GM19324 (cell line): ENCODE data around the gene FAM237A.

ENCODE experiments used
- ATAC-seq: cut with Tn5 transposase; IDR thresholded peaks from one replicate; pipeline ENCODE4 v1.9.1; 2021; ENCODE audit warnings: mild to moderate bottlenecking, moderate library complexity; ENCODE audit not compliant: unreplicated experiment, low FRiP score

FAM237A gene

DNA sequence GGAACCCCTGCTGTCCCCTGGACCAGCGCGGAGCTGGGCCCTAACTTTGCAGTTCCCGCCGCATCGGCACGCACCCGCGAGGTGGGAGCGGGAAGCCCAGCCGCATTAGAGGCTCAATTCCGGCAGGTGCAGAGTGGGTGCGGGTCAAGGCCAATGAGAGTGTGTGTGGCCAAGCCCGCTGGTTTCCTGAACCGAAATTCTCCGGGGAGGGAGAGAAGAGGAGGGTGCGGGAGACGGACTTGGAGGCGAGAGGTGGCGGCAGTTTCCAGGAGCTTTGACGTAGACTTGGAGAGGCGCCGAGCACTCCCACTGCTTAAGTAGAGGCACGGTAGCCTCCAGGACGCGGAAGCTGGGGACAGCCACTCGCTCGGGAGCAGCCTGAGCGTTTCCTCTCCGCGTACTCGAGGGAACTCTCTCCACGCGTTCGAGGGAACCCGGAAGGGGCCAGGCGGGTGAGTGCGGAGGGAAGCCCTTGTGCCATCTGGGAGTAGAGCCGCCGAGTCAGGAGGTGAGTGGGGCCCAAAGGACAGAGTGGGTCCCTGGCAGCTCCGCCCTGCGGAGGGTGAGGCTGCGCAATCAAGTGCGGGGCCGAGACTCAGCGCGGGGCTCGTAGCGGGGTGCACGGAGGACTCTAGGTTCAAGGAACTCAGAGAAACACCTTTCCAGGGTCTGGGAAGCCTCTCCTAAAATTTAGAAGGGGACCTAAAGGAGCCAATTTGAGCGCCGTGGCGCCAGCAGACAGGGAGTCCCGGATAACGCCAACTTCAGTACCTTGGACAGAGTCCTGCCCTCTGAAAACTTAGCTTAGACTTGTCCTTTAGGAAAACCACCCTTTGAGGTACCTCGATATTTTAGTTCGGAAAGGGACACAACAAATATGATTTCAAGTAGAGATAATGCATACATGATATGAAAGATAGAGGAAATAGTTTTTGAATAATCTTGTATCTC is at the start of gene FAM237A:
Gene FAM237A, plus strand, starts transcription at position 413 of the 951 bp plus-strand sequence. CDS start 1,750 bp downstream, outside the sequence.
- ATAC-seq: no peak

DNA sequence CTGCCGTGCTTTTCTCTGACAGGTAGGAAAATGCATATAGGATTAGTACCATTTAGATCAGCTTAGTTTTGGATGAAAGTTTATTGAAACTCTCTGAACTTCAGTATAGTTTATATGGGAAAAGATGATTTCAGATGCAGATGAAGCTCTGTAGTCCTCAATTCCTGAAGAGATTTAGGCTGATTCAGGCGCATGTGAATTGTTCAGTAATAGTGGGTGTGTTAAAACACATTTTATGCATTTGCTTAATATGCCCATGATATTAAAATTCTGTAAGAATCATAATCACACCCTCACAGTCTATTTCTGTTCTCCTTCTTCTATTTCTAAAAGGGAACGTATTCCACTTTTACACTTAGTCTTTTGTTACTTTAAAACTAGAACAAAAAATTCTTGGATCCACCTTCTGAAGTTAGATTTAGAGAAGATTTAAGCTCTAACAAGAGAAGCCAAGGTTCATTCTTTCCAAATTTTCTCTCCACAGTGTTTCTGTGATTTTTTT is 44.5 kb upstream of the FAM237A start:
- ATAC-seq: no peak

DNA sequence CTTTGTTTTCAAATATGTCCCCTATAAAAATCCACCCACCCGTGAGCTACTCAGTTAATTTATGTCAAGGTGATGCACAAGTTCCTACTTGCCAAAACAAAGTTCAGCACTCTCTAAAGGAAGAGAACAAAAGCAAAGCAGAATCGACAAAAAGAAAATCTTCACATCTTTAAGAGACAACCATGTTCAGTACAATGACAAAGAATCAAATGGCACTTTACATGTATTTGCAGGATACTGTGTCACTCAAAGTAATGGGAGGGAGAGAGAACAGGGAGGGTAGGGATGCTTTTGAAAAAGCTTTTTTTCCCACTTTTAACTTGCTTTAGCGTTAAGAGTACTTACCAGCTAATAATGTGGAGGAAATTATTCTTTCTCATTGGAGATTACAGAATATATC is 39.0 kb upstream of the FAM237A start:
- ATAC-seq: no peak

DNA sequence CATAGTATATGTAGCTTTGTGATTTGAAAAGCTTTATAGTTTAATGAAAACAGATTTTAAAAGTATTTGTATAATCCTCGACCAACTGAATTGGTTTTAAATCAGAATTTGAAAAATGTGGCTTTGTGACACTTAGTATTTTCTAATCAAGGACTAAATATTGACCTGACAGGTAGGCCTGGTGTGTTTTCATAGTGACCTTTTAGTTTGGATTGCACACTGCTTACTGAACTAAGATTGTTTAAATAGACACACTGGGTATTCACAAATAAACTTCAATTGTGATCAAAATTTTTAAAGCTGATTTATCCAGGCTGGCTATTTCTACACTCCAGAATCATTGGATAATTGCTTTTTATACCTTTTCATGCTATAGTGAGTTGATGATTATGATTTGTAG is 31.8 kb upstream of the FAM237A start:
- no peak for ATAC-seq

- ATAC-seq: no peak
These were observed 31.1 kb upstream of the FAM237A start for GRCh38 chr2:206611191-206611590.

- no peak for ATAC-seq
These were observed 30.6 kb upstream of the FAM237A start for GRCh38 chr2:206611736-206612135.

- no peak for ATAC-seq
These were observed 27.5 kb upstream of the FAM237A start for GRCh38 chr2:206614811-206615210.

DNA sequence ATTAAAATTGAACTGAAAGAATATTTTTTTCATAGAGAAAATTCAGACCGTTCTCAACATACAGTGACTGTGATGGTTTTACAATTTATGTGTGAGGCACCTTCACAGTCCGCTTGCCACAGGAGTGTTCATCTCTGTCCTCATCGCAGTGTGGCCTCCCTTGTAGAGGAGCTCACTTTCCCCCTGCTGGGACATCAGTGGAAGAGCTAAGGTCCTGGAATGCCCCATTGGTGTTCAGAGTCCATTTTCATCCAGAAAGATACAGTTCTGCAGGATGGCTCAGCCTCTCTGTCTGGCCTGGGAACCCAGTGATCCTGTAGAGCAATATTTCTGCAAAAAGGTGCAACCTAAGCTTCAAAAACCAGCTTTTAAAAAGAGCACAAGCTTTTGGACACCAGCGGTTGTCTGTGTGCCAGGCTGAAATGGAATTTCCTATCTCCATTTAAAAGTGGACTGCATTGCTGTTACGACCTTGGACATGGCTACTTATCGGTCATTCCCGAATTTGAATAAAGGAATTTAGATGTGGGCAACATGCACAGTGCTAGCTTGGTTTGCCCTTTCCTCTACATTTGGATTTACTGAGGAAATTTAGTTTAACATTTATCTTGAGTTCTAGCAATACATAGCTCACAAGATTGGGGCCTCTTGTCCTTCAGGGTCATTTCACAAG is 26.7 kb upstream of the FAM237A start:
- no peak for ATAC-seq

GRCh38 chr2:206616151-206616550 is 26.1 kb upstream of the FAM237A start:
- ATAC-seq: no peak

DNA sequence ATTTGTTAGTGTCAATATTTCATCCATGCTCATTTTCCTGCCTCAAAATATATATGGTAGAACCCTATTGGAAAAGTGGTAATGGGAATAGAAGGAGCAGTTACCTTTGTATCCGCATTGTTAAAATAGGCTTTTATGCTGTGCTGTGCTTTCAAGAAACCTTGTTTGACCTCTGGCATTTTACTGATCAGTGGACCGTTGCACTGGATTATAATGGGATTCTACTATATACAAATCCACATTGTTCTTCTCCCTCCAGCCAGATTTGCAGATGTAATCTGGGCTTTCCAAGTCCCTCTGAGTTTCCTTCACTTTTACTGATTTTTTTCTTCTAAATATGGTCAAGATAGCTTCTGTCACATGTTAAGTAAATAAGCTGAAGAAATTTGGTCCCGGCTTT is 23.3 kb upstream of the FAM237A start:
- ATAC-seq: no peak

DNA sequence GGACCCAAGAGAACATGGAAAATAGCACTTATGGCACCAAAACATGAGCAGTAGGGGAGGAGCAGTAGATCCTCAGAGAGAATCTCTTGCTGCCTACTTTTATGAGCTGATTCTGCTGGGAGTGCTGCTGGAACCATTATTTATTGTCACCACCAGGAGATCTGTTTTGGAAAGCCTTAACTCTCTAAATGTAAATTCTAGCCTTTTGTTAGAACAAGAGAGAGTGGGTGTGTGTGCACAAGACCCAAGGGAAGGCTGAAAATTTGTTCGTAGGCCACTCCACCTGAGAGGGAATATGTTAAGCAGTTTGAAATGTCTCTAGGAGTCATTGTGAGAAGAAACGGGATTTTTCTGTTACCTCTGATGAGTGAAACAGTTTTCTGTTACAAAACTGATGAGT is 16.2 kb upstream of the FAM237A start:
- ATAC-seq: no peak

DNA sequence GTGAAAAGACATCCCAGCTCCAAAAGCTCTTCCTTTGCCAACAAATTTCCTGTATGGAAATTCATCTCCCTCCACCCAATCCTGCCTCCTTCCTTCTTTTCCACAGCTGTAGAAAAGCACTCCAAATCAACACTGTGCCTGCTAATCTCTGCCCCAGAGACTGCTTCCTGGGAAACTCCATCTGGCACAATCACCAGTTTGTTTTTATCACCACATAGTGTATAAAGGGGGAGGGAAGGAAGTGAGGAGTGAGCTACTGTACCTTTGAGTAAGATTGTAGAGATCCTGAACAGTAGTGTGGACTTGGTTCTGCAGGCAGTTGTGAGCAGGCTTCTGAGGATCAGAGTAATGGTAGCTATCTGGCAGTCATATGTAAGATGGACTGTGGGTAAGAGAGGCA is 14.7 kb upstream of the FAM237A start:
- no peak for ATAC-seq

GRCh38 chr2:206631340-206631739 is 10.9 kb upstream of the FAM237A start:
- no peak for ATAC-seq

DNA sequence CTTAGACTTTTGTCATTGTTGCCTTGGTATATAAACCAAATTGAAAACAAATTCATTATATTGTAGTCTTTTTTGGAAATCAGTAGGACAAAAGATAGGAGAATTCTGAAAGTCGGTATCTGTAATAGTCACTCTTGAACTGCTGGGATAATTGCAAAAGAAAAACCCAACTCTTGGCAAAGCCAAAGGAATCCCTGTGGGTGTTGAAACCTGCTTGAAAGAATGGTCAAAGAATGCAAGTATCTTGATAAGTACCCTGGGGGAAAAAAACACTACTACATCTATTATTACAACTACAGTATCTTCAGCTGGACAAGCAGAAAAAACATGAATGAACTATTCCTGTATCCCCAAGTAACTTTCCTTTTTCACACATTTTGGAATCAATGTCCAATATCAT is 7.3 kb upstream of the FAM237A start:
- ATAC-seq: no peak

- ATAC-seq: no peak
These were observed 2.7 kb upstream of the FAM237A start for GRCh38 chr2:206639636-206640035.

- no peak for ATAC-seq
These were observed 1.1 kb upstream of the FAM237A start for GRCh38 chr2:206641226-206641625.

- ATAC-seq: no peak
These were observed 5.7 kb downstream of the FAM237A start for GRCh38 chr2:206647985-206648384.

GRCh38 chr2:206657087-206657486 is 14.8 kb downstream of the FAM237A start:
- ATAC-seq: no peak

- no peak for ATAC-seq
These were observed 23.0 kb downstream of the FAM237A start for GRCh38 chr2:206665251-206665650.

DNA sequence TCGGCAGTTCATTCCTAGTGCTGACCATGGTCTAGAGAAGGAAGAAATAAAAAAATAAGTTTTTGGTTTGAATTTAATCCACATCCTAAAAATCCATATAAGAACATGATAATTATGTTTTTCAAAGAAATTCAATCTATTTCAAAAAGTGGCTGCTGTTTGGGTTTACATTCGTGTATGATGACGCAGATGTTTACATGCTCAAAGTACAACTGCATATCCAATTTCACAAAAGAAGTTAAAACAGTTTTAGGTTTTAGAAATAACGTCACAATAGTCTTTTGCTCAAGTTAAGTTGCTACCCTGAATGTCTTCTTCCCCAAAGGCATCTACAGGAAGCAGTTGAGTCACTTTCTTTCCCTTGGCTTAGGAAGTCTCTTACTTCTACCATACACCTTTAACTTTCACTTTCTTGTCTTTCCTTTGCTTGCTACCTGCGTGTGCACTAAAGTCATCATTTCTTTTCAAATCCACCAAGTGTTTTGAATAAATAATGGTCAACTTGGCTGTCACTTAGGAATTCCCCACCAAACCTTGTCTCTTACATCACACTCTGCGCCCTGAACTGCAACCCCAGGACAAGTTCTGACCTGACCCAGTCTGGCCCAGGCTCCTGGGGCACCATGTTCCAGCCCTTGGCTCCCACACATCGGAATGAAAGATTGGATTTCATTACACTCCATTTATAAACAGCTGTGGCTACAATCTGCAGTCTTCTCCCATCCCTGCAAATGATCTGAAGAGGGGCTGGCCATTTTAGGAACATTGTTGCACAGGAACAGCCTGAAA is 28.4 kb downstream of the FAM237A start:
- ATAC-seq: no peak

- ATAC-seq: no peak
These were observed 41.3 kb downstream of the FAM237A start for GRCh38 chr2:206683546-206683945.
